LNCAP (cell line): Measurements from ENCODE around the gene JADE2.

Source experiments
- CTCF ChIP-seq: fragments of 450-650 bp; IDR thresholded peaks from 2 replicates; pipeline ENCODE4 v1.5.1; 2017; ENCODE audit warnings: mild to moderate bottlenecking

The JADE2 gene

DNA sequence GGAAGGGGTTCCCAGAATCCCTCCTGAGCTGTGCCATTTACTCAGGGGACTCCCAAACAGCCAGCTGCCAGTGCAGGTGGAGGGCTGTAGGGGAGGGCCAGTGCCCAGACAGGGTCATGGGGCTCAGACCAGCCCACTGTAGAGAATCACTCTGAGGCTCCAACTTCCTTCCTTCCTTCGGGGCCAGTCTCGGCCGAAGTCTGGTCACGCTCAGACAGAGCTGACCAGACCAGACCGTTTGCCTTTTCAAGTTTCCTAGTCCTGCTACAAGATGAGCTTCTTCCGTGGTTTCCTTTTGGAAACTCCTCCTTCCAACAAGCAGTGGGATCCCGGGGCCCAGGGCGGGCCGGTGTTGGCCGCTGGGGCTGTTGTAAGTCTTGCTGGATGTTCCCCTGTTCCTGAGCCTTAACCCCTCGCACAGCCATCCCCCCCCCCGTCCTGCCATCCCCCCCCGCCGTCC, 54.6 kb downstream of the JADE2 start:
- TF ChIP-seq CTCF: no peak

DNA sequence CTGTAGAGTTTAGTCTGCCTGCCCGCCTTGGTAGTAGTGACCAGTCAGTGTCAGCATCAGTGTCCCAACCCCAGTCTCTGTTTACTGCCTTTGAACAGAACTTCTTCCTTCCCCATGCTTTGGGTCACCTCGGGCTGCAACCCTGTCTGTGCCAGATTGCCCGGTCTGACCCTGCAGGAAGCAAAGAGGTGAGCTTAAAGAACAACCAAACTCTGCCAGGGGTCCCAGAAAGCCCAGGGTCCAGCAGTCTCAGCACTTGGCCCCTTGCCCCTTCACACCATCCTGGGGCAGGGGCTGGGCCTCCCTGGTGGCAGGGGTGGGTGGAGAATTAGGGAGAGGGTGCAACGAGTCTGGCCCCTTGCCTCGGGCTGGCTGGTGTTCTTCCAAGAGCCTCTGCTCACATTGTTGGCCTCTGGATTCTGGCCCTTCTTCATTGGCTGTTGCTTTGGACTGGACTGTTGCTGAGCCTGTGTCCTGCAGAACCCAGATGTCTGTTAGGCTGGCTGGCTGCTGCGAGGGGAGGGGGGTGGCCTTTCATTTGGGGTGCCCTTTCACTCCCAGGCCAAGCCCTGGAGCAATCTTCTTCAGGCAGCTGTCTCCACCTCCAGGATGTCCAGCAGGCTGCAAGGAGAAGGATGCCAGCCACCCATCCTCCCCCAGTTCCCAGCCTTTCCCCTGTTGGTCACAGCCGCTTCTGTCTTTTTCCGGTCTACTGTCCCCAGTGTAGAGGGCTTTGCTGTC, 55.9 kb downstream of the JADE2 start:
- no peak for TF ChIP-seq CTCF

GRCh38 chr5:134582281-134582680, 56.8 kb downstream of the JADE2 start:
- TF ChIP-seq CTCF: no peak

GRCh38 chr5:134582941-134583340, 57.5 kb downstream of the JADE2 start:
- TF ChIP-seq CTCF: no peak

GRCh38 chr5:134583766-134584165, 58.3 kb downstream of the JADE2 start:
- TF ChIP-seq CTCF: no peak

DNA sequence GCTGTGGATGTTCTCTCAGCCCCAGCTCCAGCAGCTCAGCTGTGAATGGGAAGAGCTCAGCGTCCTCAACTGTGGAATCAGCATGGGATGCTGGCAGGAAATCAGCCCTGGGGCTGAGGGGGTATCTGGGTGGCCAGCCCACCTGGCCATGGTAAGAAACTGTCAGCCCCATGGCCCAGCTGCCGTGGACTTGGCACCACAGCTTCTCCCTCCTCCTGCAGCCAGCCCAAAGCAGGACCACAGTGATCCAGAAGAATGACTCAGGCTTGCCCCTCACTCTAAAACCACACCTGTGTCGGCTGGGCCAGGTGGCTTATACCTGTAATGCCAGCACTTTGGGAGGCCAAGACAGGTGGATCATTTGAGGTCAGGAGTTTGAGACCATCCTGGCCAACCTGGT, 59.2 kb downstream of the JADE2 start:
- no peak for TF ChIP-seq CTCF

GRCh38 chr5:134585966-134586365, 60.5 kb downstream of the JADE2 start:
- no peak for TF ChIP-seq CTCF
